Measurements from ENCODE around the gene CLBA1.
A peak's percentile ranks its signal among the peaks of the same experiment; 100 is the strongest.

DNA sequence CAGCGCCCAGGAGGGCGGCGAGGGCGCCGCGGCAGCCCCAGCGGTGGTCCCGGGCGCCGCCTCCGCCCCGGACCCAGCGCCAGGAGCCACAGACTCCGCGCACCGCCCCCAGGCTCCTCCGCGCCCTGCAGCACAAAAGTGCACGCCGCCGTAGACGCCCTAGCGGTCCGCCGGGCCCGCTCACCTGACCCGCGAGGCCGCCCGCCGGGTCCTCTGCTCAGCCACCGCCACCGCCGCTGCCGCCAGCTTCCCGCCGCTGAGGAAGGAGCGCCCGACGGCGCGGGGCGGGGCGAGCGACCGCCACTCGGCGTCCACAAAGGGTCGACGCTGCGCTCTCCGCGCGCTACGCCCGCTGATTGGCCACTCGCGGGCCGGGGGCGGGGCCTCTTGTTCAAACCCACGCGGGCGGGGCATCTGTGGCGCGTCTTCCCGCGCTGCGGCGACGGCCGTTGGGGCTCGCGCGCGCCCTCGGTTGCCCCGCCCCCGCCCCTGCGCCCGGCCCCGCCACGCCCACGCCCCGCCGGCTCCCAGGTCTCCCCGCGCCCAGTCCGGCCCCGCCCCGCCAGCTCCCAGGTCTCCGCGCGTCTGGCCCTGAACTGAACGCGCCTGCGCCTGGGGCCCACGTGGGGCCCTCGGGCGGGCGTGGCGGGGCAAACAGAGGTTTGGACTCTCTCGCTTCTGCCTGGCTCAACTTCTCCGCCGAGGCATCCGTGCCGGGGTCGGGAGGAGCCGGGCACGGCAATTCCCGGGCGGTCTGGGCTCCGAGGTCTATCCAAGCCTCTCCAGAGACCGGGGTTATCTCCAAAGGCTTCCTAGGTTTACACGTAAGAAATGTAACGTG is 35.4 kb downstream of the CLBA1 start, which contains the start of gene CDCA4:
- TF ChIP-seq, protein P1, sequence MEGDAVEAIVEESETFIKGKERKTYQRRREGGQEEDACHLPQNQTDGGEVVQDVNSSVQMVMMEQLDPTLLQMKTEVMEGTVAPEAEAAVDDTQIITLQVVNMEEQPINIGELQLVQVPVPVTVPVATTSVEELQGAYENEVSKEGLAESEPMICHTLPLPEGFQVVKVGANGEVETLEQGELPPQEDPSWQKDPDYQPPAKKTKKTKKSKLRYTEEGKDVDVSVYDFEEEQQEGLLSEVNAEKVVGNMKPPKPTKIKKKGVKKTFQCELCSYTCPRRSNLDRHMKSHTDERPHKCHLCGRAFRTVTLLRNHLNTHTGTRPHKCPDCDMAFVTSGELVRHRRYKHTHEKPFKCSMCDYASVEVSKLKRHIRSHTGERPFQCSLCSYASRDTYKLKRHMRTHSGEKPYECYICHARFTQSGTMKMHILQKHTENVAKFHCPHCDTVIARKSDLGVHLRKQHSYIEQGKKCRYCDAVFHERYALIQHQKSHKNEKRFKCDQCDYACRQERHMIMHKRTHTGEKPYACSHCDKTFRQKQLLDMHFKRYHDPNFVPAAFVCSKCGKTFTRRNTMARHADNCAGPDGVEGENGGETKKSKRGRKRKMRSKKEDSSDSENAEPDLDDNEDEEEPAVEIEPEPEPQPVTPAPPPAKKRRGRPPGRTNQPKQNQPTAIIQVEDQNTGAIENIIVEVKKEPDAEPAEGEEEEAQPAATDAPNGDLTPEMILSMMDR (IDR thresholded peaks at IDR 0.05): peak in 1 of 3 experiments; percentile 2
- peak; percentile 25 for TF ChIP-seq POLR2A (IDR thresholded peaks at IDR 0.05)

All from testis (tissue), 2 donors.